DND-41 (cell line): Measurements from ENCODE around the gene RPS6KB2.

Experiments
- ATAC-seq: fragments of 200-7000 bp; cut with Tn5 transposase; 3 replicates; pipeline ENCODE4 v1.9.1; 2021; ENCODE audit warnings: low read depth; ENCODE audit not compliant: insufficient read depth
- DNase-seq: peaks from one replicate; pipeline ENCODE4 v3.0.0-alpha.2; 2020
- H2AFZ ChIP-seq: 2 replicates; pipeline ENCODE4 v1.6.0; 2012; ENCODE audit warnings: low read depth, low read length
- H3K27ac ChIP-seq: 2 replicates; pipeline ENCODE4 v1.5.1; 2012; ENCODE audit warnings: low read length, inconsistent platforms
- H3K27me3 ChIP-seq: fragments of 200-600 bp; sonication (generic); 2 replicates; pipeline ENCODE4 v1.6.0; 2012; ENCODE audit warnings: low read length, mild to moderate bottlenecking, inconsistent platforms; ENCODE audit not compliant: insufficient read depth, poor library complexity
- H3K36me3 ChIP-seq: 2 replicates; pipeline ENCODE4 v1.5.1; 2012; ENCODE audit warnings: low read length, inconsistent platforms; ENCODE audit not compliant: insufficient read depth
- H3K4me1 ChIP-seq: 2 replicates; pipeline ENCODE4 v1.5.1; 2012; ENCODE audit warnings: mild to moderate bottlenecking, low read length; ENCODE audit not compliant: insufficient read depth
- H3K4me2 ChIP-seq: 2 replicates; pipeline ENCODE4 v1.6.0; 2012; ENCODE audit warnings: mild to moderate bottlenecking, moderate library complexity, low read length, inconsistent platforms; ENCODE audit not compliant: insufficient read depth
- H3K4me3 ChIP-seq, 2 experiments: fragments of 200-600 bp in 1 of 2; shearing (Covaris generic) in 1 of 2; 2 replicates each; pipeline ENCODE4 v1.5.1; 2012 to 2016; ENCODE audit warnings: inconsistent platforms in 2 of 2, low read length in 2 of 2, mild to moderate bottlenecking in 2 of 2, low read depth in 1 of 2, moderate library complexity in 1 of 2
- H3K79me2 ChIP-seq: 2 replicates; pipeline ENCODE4 v1.6.0; 2012; ENCODE audit warnings: low read length, inconsistent platforms; ENCODE audit not compliant: insufficient read depth
- H3K9ac ChIP-seq: 2 replicates; pipeline ENCODE4 v1.6.0; 2012; ENCODE audit warnings: low read depth, mild to moderate bottlenecking, inconsistent platforms, low read length, moderate library complexity
- H3K9me3 ChIP-seq: 2 replicates; pipeline ENCODE4 v1.5.1; 2012; ENCODE audit warnings: low read length, moderate library complexity, mild to moderate bottlenecking, inconsistent platforms; ENCODE audit not compliant: insufficient read depth, severe bottlenecking
- H4K20me1 ChIP-seq: 2 replicates; pipeline ENCODE4 v1.6.0; 2012; ENCODE audit warnings: low read length; ENCODE audit not compliant: insufficient read depth
- CTCF ChIP-seq: IDR thresholded peaks from 2 replicates; pipeline ENCODE4 v1.5.1; 2012; ENCODE audit warnings: borderline replicate concordance, low read length, moderate library complexity, mild to moderate bottlenecking; ENCODE audit not compliant: poor library complexity, severe bottlenecking; ENCODE audit errors: extremely low read depth
- EZH2 ChIP-seq: IDR thresholded peaks from 3 replicates; pipeline ENCODE4 v1.6.1; 2012; ENCODE audit warnings: borderline replicate concordance, low read depth, mild to moderate bottlenecking, moderate library complexity, low read length, inconsistent platforms; ENCODE audit not compliant: severe bottlenecking

Gene RPS6KB2

GRCh38 chr11:67466367-67466766 lies 38.1 kb downstream of the RPS6KB2 start:
- no peaks in the 10 kb centered on the region for H3K27me3 ChIP-seq
- no peak overlapping the region for H3K4me3 ChIP-seq
- H3K79me2 ChIP-seq = peaks cover 38% of the 10 kb centered on the region
- H3K4me1 ChIP-seq = peaks cover 54% of the 10 kb centered on the region
- DNase-seq (no peak), ATAC-seq (no peak)
- no peaks in the 10 kb centered on the region for H4K20me1 ChIP-seq
- H3K27ac ChIP-seq = peak overlapping the region; percentile 45
- peaks cover 12% of the 10 kb centered on the region; the same call in 1 of the 2 replicates for H3K36me3 ChIP-seq
- H3K9me3 ChIP-seq = no peaks in the 10 kb centered on the region
- no peak for TF ChIP-seq CTCF
- no peak for TF ChIP-seq EZH2
- peak overlapping the region; percentile 95 for H3K9ac ChIP-seq
- no peak overlapping the region for H2AFZ ChIP-seq
- H3K4me2 ChIP-seq = peak overlapping the region; percentile 14; the same call in 1 of the 2 replicates

GRCh38 chr11:67466962-67467771 lies 38.9 kb downstream of the RPS6KB2 start:
- no peak overlapping the region for H2AFZ ChIP-seq
- H3K4me3 ChIP-seq = peak overlapping the region in 1 of 2 experiments; percentile 60; a peak in 2 of 4 replicates
- H3K79me2 ChIP-seq = peaks cover 38% of the 10 kb centered on the region
- no peak for TF ChIP-seq EZH2
- no peak for TF ChIP-seq CTCF
- DNase-seq (peak; percentile 4), ATAC-seq (no peak)
- H3K9ac ChIP-seq = peak overlapping the region; percentile 95
- H3K27me3 ChIP-seq = no peaks in the 10 kb centered on the region
- no peaks in the 10 kb centered on the region for H4K20me1 ChIP-seq
- peak overlapping the region; percentile 87 for H3K27ac ChIP-seq
- no peaks in the 10 kb centered on the region for H3K9me3 ChIP-seq
- peak overlapping the region; percentile 98 for H3K4me2 ChIP-seq
- peaks cover 54% of the 10 kb centered on the region for H3K4me1 ChIP-seq
- peaks cover 12% of the 10 kb centered on the region; the same call in 1 of the 2 replicates for H3K36me3 ChIP-seq

- peak overlapping the region; percentile 60 to 90 for H3K4me3 ChIP-seq
- H4K20me1 ChIP-seq = no peaks in the 10 kb centered on the region
- ATAC-seq = no peak
- H3K9me3 ChIP-seq = no peaks in the 10 kb centered on the region
- H3K4me2 ChIP-seq = peak overlapping the region; percentile 98
- DNase-seq = peak; percentile 12
- TF ChIP-seq CTCF (no peak), EZH2 (no peak)
- H3K27ac ChIP-seq = peak overlapping the region; percentile 87
- H3K27me3 ChIP-seq = no peaks in the 10 kb centered on the region
- H3K4me1 ChIP-seq = peaks cover 54% of the 10 kb centered on the region
- H3K9ac ChIP-seq = peak overlapping the region; percentile 95
- peak overlapping the region; percentile 74; the same call in 1 of the 2 replicates for H2AFZ ChIP-seq
- peaks cover 38% of the 10 kb centered on the region for H3K79me2 ChIP-seq
- peaks cover 12% of the 10 kb centered on the region; the same call in 1 of the 2 replicates for H3K36me3 ChIP-seq
These were observed 39.8 kb downstream of the RPS6KB2 start for GRCh38 chr11:67468056-67468455.
